WTC11 (cell line): ENCODE measurements around the gene PRPSAP1. TPM values are rescaled to one million over a fixed set of nuclear protein-coding genes. Genes with fewer than 3 reads are reported as not detected.

Experiments used
- ATAC-seq: fragments of 200-7000 bp; cut with Tn5 transposase; 2 replicates; pipeline ENCODE4 v1.10.0; 2021; ENCODE audit warnings: mild to moderate bottlenecking, moderate library complexity
- CTCF ChIA-PET: fragments of 300-600 bp; sonication (Branson Sonifier 250); formaldehyde crosslinking; loops from one replicate; lab custom pipeline; 2021; ENCODE audit warnings: antibody characterized with exemption; lab: Charles Lee
- POLR2A ChIA-PET: fragments of 350-600 bp; sonication (Branson Sonifier 250); formaldehyde crosslinking; loops from one replicate; lab custom pipeline; 2021; ENCODE audit warnings: antibody characterized with exemption; lab: Charles Lee
- DNase-seq: peaks from one replicate; pipeline ENCODE4 v3.0.0; 2021; ENCODE audit warnings: low spot score
- H3K27ac Mint-ChIP-seq: 2 replicates; pipeline ENCODE4 v1.8.0; 2021; ENCODE audit warnings: mixed read lengths
- H3K27me3 Mint-ChIP-seq: 2 replicates; pipeline ENCODE4 v1.8.0; 2021; ENCODE audit warnings: low read depth, mild to moderate bottlenecking, moderate library complexity, mixed read lengths
- H3K36me3 Mint-ChIP-seq: 2 replicates; pipeline ENCODE4 v1.8.0; 2021; ENCODE audit warnings: mixed read lengths
- H3K4me1 Mint-ChIP-seq: 2 replicates; pipeline ENCODE4 v1.8.0; 2022; ENCODE audit warnings: mixed read lengths
- H3K4me3 Mint-ChIP-seq: 2 replicates; pipeline ENCODE4 v1.8.0; 2021; ENCODE audit warnings: mild to moderate bottlenecking, moderate library complexity, mixed read lengths
- H3K9me3 Mint-ChIP-seq: 2 replicates; pipeline ENCODE4 v1.8.0; 2021; ENCODE audit warnings: mixed read lengths
- CREB1 ChIP-seq: sonication (generic); formaldehyde crosslinking; IDR thresholded peaks from 2 replicates; pipeline ENCODE4 v1.8.0; 2023; ENCODE audit warnings: mild to moderate bottlenecking, missing genetic modification reagents
- CREM ChIP-seq: sonication (generic); formaldehyde crosslinking; IDR thresholded peaks from 2 replicates; pipeline ENCODE4 v1.8.1; 2022; ENCODE audit warnings: mild to moderate bottlenecking, missing genetic modification reagents, moderate library complexity
- ELF4 ChIP-seq: sonication (generic); formaldehyde crosslinking; IDR thresholded peaks from 2 replicates; pipeline ENCODE4 v1.8.1; 2022; ENCODE audit warnings: low read depth, mild to moderate bottlenecking, moderate library complexity, missing genetic modification reagents
- GTF2I ChIP-seq: fragments of 250-450 bp; sonication (Bioruptor Pico); conservative IDR thresholded peaks from 2 replicates; pipeline ENCODE4 v1.4.0; 2021; ENCODE audit warnings: mild to moderate bottlenecking
- NFE2L1 ChIP-seq: sonication (generic); formaldehyde crosslinking; IDR thresholded peaks from 2 replicates; pipeline ENCODE4 v1.8.1; 2023; ENCODE audit warnings: missing genetic modification reagents
- RORB ChIP-seq: fragments of 250-450 bp; sonication (Bioruptor Pico); IDR thresholded peaks from 2 replicates; pipeline ENCODE4 v1.9.0; 2021; ENCODE audit warnings: mild to moderate bottlenecking
- TEAD4 ChIP-seq: sonication (generic); formaldehyde crosslinking; IDR thresholded peaks from 2 replicates; pipeline ENCODE4 v1.8.0; 2022; ENCODE audit warnings: mild to moderate bottlenecking, missing genetic modification reagents
- ZNF317 ChIP-seq: sonication (generic); formaldehyde crosslinking; IDR thresholded peaks from 2 replicates; pipeline ENCODE4 v1.8.1; 2023; ENCODE audit warnings: low read depth, mild to moderate bottlenecking, moderate library complexity, missing genetic modification reagents, borderline replicate concordance
- ZNF423 ChIP-seq: fragments of 250-450 bp; sonication (Bioruptor Pico); IDR thresholded peaks from 2 replicates; pipeline ENCODE4 v2.1.2; 2022; ENCODE audit warnings: mild to moderate bottlenecking, moderate library complexity
- total RNA-seq: library from RNA; stranded (reverse); gene quantifications from 3 replicates; pipeline ENCODE4 v1.2.3, GENCODE V29; 2021
- TF ChIP-seq, protein P1 (sequence below): sonication (generic); formaldehyde crosslinking; IDR thresholded peaks from 2 replicates; pipeline ENCODE4 v1.8.1; 2023; ENCODE audit warnings: mild to moderate bottlenecking, moderate library complexity, missing genetic modification reagents
- TF ChIP-seq, protein P2 (sequence below): sonication (generic); formaldehyde crosslinking; IDR thresholded peaks from 2 replicates; pipeline ENCODE4 v1.8.1; 2023; ENCODE audit warnings: mild to moderate bottlenecking, missing genetic modification reagents, borderline replicate concordance
- TF ChIP-seq, protein P3 (sequence below): sonication (generic); formaldehyde crosslinking; IDR thresholded peaks from 2 replicates; pipeline ENCODE4 v1.8.0; 2022; ENCODE audit warnings: mild to moderate bottlenecking, missing genetic modification reagents
- TF ChIP-seq, protein P4 (sequence below): fragments of 250-450 bp; sonication (Bioruptor Pico); IDR thresholded peaks from 2 replicates; pipeline ENCODE4 v1.9.0; 2021; ENCODE audit warnings: moderate library complexity, mild to moderate bottlenecking, inconsistent platforms, borderline replicate concordance
- TF ChIP-seq, protein P5 (sequence below): sonication (generic); formaldehyde crosslinking; IDR thresholded peaks from 2 replicates; pipeline ENCODE4 v1.8.1; 2022; ENCODE audit warnings: low read depth, missing genetic modification reagents, borderline replicate concordance
- TF ChIP-seq, protein P6 (sequence below): sonication (generic); formaldehyde crosslinking; IDR thresholded peaks from 2 replicates; pipeline ENCODE4 v1.8.0; 2022; ENCODE audit warnings: missing genetic modification reagents
- TF ChIP-seq, protein P7 (sequence below): sonication (generic); formaldehyde crosslinking; IDR thresholded peaks from 2 replicates; pipeline ENCODE4 v1.8.0; 2022; ENCODE audit warnings: mild to moderate bottlenecking, missing genetic modification reagents

The PRPSAP1 gene
- total RNA-seq, 1 experiment from 2014 or later: 56.5 TPM

DNA sequence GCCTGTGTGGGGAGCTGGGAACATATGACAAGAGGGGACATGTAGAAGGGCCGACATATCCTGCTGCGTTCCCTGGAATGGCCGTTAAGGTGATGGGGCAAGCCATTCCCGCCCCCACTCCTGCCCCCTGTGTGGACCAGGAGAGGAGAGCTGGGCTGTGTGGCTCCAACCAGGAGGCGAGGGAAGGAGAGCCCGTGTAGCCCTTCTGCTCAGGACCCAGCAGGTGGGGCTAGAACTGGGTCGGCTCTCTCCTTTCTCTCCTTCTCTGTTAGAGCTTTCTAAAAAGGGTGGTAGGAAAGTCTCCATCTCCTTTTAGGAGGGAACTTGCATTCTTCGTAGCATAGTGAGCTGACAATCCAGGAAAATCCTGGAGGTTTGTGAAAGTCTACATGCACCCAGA is 43.5 kb upstream of the PRPSAP1 start:
- peaks cover 52% of the 10 kb centered on the region for H3K36me3 Mint-ChIP-seq
- no peaks in the 10 kb centered on the region for H3K4me1 Mint-ChIP-seq
- TF ChIP-seq, protein P1, sequence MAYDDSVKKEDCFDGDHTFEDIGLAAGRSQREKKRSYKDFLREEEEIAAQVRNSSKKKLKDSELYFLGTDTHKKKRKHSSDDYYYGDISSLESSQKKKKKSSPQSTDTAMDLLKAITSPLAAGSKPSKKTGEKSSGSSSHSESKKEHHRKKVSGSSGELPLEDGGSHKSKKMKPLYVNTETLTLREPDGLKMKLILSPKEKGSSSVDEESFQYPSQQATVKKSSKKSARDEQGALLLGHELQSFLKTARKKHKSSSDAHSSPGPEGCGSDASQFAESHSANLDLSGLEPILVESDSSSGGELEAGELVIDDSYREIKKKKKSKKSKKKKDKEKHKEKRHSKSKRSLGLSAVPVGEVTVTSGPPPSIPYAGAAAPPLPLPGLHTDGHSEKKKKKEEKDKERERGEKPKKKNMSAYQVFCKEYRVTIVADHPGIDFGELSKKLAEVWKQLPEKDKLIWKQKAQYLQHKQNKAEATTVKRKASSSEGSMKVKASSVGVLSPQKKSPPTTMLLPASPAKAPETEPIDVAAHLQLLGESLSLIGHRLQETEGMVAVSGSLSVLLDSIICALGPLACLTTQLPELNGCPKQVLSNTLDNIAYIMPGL (CRISPR knock-in tag): no peak
- TF ChIP-seq, protein P2, sequence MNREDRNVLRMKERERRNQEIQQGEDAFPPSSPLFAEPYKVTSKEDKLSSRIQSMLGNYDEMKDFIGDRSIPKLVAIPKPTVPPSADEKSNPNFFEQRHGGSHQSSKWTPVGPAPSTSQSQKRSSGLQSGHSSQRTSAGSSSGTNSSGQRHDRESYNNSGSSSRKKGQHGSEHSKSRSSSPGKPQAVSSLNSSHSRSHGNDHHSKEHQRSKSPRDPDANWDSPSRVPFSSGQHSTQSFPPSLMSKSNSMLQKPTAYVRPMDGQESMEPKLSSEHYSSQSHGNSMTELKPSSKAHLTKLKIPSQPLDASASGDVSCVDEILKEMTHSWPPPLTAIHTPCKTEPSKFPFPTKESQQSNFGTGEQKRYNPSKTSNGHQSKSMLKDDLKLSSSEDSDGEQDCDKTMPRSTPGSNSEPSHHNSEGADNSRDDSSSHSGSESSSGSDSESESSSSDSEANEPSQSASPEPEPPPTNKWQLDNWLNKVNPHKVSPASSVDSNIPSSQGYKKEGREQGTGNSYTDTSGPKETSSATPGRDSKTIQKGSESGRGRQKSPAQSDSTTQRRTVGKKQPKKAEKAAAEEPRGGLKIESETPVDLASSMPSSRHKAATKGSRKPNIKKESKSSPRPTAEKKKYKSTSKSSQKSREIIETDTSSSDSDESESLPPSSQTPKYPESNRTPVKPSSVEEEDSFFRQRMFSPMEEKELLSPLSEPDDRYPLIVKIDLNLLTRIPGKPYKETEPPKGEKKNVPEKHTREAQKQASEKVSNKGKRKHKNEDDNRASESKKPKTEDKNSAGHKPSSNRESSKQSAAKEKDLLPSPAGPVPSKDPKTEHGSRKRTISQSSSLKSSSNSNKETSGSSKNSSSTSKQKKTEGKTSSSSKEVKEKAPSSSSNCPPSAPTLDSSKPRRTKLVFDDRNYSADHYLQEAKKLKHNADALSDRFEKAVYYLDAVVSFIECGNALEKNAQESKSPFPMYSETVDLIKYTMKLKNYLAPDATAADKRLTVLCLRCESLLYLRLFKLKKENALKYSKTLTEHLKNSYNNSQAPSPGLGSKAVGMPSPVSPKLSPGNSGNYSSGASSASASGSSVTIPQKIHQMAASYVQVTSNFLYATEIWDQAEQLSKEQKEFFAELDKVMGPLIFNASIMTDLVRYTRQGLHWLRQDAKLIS (CRISPR knock-in tag): no peak
- TF ChIP-seq, protein P3, sequence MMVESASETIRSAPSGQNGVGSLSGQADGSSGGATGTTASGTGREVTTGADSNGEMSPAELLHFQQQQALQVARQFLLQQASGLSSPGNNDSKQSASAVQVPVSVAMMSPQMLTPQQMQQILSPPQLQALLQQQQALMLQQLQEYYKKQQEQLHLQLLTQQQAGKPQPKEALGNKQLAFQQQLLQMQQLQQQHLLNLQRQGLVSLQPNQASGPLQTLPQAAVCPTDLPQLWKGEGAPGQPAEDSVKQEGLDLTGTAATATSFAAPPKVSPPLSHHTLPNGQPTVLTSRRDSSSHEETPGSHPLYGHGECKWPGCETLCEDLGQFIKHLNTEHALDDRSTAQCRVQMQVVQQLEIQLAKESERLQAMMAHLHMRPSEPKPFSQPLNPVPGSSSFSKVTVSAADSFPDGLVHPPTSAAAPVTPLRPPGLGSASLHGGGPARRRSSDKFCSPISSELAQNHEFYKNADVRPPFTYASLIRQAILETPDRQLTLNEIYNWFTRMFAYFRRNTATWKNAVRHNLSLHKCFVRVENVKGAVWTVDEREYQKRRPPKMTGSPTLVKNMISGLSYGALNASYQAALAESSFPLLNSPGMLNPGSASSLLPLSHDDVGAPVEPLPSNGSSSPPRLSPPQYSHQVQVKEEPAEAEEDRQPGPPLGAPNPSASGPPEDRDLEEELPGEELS (CRISPR knock-in tag): no peak
- TF ChIP-seq, protein P4, sequence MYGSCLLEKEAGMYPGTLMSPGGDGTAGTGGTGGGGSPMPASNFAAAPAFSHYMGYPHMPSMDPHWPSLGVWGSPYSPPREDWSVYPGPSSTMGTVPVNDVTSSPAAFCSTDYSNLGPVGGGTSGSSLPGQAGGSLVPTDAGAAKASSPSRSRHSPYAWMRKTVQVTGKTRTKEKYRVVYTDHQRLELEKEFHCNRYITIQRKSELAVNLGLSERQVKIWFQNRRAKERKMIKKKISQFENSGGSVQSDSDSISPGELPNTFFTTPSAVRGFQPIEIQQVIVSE (CRISPR knock-in tag): no peak
- TF ChIP-seq TEAD4 (CRISPR knock-in tag): no peak
- no peak for TF ChIP-seq ELF4
- TF ChIP-seq, protein P5, sequence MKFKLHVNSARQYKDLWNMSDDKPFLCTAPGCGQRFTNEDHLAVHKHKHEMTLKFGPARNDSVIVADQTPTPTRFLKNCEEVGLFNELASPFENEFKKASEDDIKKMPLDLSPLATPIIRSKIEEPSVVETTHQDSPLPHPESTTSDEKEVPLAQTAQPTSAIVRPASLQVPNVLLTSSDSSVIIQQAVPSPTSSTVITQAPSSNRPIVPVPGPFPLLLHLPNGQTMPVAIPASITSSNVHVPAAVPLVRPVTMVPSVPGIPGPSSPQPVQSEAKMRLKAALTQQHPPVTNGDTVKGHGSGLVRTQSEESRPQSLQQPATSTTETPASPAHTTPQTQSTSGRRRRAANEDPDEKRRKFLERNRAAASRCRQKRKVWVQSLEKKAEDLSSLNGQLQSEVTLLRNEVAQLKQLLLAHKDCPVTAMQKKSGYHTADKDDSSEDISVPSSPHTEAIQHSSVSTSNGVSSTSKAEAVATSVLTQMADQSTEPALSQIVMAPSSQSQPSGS: no peak
- TF ChIP-seq, protein P6, sequence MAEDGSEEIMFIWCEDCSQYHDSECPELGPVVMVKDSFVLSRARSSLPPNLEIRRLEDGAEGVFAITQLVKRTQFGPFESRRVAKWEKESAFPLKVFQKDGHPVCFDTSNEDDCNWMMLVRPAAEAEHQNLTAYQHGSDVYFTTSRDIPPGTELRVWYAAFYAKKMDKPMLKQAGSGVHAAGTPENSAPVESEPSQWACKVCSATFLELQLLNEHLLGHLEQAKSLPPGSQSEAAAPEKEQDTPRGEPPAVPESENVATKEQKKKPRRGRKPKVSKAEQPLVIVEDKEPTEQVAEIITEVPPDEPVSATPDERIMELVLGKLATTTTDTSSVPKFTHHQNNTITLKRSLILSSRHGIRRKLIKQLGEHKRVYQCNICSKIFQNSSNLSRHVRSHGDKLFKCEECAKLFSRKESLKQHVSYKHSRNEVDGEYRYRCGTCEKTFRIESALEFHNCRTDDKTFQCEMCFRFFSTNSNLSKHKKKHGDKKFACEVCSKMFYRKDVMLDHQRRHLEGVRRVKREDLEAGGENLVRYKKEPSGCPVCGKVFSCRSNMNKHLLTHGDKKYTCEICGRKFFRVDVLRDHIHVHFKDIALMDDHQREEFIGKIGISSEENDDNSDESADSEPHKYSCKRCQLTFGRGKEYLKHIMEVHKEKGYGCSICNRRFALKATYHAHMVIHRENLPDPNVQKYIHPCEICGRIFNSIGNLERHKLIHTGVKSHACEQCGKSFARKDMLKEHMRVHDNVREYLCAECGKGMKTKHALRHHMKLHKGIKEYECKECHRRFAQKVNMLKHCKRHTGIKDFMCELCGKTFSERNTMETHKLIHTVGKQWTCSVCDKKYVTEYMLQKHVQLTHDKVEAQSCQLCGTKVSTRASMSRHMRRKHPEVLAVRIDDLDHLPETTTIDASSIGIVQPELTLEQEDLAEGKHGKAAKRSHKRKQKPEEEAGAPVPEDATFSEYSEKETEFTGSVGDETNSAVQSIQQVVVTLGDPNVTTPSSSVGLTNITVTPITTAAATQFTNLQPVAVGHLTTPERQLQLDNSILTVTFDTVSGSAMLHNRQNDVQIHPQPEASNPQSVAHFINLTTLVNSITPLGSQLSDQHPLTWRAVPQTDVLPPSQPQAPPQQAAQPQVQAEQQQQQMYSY (CRISPR knock-in tag): no peak
- TF ChIP-seq ZNF423 (CRISPR knock-in tag): no peak
- TF ChIP-seq, protein P7, sequence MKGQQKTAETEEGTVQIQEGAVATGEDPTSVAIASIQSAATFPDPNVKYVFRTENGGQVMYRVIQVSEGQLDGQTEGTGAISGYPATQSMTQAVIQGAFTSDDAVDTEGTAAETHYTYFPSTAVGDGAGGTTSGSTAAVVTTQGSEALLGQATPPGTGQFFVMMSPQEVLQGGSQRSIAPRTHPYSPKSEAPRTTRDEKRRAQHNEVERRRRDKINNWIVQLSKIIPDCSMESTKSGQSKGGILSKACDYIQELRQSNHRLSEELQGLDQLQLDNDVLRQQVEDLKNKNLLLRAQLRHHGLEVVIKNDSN (CRISPR knock-in tag): no peak
- no peak for TF ChIP-seq NFE2L1 (CRISPR knock-in tag)
- no peak for TF ChIP-seq CREM (CRISPR knock-in tag)
- TF ChIP-seq ZNF317 (CRISPR knock-in tag): no peak
- TF ChIP-seq RORB (CRISPR knock-in tag): no peak
- TF ChIP-seq CREB1: no peak
- no peak for TF ChIP-seq GTF2I (CRISPR knock-in tag)
- no peaks in the 10 kb centered on the region for H3K9me3 Mint-ChIP-seq
- ChIA-PET CTCF (interaction anchor here (0.6 to 4.9 kb wide), 48 partner anchors 9 to 764 kb away, joined by 3 to 135 read pairs (median 6); partner anchors contain the start of genes CDK3, PRPSAP1, QRICH2 and SMIM5), POLR2A (interaction anchor here (1.2 to 1.5 kb wide), 2 partner anchors 13 to 43 kb away, joined by 4 read pairs; partner anchors contain the start of genes PRPSAP1 and SPHK1)
- no peak overlapping the region for H3K27ac Mint-ChIP-seq
- ATAC-seq (no peak), DNase-seq (no peak)
- H3K27me3 Mint-ChIP-seq: no peaks in the 10 kb centered on the region
- no peak overlapping the region for H3K4me3 Mint-ChIP-seq
